ENCODE results near the gene ANKRD9.

GRCh38 chr14:102471921-102472790 is 37.4 kb downstream of the ANKRD9 start:
- no peak for TF ChIP-seq MAX (IDR thresholded peaks at IDR 0.05)
- TF ChIP-seq CEBPB (IDR thresholded peaks at IDR 0.05), result no peak
- no peak for TF ChIP-seq EGR1 (IDR thresholded peaks at IDR 0.05)
- TF ChIP-seq RAD21 (IDR thresholded peaks at IDR 0.05; ENCODE audit: low read depth), result no peak
- TF ChIP-seq CREB1 (IDR thresholded peaks at IDR 0.05; ENCODE audit: low read depth), result no peak
- TF ChIP-seq NFIC (IDR thresholded peaks at IDR 0.05), result no peak
- TF ChIP-seq EP300 (IDR thresholded peaks at IDR 0.05; ENCODE audit: borderline replicate concordance), result no peak
- TF ChIP-seq REST (IDR thresholded peaks at IDR 0.05; ENCODE audit: low read depth), result no peak
- no peak for TF ChIP-seq ZBTB7A (IDR thresholded peaks at IDR 0.05; ENCODE audit: low read depth)

Data from Ishikawa (cell line).